ELF-1 (cell line): Measurements from ENCODE around the gene ABCC6.
A peak's percentile ranks its signal among the peaks of the same experiment; 100 is the strongest.
"Not testable (repeated sequence)": the region's sequence is repeated elsewhere in the genome, so short reads cannot be mapped to it uniquely, and the experiment has no call there.

Experiments
- DNase-seq: peaks from one replicate; pipeline ENCODE4 v3.0.0-alpha.2; 2016; ENCODE audit warnings: low read depth, low spot score

ABCC6 gene

DNA sequence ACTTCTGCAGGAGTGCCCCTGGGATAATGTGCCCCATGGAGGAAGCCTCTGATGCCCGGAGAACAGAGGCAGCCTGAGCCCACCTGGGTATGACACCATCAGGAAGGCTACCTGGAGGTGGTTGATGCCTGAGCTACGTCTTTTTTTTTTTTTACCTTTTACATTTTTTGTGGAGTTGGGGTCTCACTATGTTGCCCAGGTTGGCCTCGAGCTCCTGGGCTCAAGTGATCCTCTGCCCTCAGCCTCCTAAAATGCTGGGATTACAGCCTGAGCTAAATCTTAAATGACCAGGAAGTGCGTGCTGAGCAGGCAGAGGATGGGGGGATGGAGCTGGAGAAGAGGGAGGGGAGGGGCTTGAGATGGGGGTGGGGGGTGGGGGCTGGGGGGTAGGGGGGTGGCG is 32.7 kb downstream of the ABCC6 start:
- DNase-seq, result no peak

DNA sequence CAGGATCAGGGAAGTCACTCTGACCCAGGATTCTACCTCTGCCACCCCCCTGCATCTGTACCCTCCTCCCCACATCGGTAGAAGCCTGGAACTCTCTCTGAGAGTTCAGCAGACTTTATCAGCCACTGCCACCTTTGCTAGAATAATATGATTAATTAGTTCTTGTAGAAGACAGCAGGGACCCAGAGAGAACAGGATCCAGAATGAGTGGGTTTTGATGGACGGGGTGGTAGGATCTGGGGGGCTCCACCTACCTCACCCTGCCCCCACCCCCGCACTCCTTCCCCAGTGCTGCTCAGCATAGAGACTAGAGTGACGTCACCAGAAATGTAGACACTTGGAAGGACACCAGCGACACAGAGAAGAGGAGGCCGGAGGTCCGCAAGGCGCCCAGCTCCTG is 33.5 kb downstream of the ABCC6 start:
- no peak for DNase-seq

DNA sequence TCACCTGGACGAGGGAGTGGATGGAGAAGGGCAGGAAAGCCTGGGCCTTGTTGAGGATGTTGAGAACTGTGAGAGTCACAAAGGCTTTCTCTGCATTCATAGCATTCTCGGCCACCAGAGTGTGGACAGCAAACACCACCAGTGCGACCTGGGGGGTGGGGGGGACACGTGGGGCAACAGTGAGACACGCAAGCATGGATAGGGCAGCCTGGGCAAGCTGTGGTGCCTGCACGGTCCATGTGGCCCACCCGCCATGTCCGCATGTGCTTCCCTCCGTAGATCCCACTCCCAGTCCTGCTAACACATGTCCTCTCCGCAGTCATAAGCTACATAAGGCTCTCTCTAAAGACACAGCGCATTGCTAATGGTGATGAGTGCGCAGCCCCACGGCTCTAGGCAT is 34.5 kb downstream of the ABCC6 start:
- DNase-seq, result no peak

DNA sequence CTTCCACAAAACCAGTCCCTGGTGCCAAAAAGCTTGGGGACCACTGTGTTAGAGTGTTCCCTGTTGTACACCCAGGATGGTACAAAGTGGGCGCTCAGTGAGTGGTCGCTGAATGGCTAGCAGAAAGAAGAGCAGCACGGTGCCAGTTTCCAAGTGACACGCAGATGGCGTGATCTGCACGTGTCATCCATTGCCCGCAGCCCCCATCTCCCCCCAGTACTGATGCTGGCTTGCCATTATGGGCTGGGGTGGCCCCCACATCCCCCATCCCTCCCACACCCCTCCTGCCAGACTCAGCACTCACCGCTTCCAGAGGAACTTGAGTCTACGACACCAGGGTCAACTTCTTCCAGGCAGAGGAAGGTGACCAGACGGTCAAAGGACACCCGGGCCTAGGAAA is 36.5 kb downstream of the ABCC6 start:
- DNase-seq, result no peak

DNA sequence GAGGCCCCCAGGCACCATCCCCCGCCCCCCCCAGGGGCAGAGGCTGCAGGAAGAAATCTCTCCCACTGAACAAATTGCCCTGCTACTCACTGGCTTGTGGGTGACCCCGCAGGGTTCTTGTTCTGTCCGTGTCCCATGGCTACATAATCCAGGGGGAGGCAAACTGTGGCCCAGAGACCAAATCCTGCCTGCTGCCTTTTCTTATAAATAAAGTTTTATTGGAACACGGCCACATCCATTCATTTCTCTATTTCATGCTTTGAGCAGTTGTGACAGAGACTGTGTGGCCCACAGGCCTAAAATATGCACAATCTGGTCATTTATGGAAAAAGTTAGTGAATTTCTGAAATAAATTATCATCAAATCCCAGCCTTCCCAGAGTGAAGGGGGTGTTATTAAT is 38.2 kb downstream of the ABCC6 start:
- DNase-seq, result no peak

DNA sequence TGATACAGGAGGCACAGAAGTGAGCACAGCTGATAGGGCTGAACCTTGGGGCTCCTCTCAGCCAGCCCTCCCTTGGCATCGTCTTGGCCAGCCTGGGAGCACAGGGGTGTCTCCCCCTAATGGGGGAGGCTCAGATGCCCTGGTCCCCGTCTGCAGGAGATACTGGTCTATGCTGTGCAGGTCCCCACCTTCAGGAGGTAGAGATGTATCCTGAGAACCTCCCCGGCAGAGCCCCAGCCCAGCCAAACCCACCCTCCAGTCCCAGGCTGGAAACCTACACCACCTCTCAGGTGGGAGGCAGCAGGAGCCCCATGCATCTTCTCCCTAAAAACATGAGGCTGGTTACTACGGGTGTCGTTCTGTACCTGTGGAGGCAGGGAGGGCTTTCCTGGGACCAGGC is 38.7 kb downstream of the ABCC6 start:
- no peak for DNase-seq

DNA sequence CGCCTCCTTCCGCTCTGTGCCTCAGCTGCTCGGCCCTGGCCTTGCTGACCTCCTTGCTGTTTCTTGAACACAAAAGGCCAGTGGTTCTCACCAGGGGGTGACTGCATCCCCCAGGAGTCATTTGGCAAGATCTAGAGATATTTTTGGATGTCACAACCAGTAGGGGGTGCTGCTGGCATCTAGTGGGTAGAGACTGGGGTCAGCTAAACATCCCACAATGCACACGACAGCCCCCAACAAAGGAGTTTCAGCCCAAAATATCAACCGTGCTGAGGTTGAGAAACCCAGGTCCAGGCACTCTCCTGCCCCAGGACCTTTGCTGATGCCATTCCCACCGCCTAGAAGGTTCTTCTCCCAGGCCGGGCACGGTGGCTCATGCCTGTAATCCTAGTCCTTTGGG is 39.7 kb downstream of the ABCC6 start:
- peak; percentile 40 for DNase-seq

DNA sequence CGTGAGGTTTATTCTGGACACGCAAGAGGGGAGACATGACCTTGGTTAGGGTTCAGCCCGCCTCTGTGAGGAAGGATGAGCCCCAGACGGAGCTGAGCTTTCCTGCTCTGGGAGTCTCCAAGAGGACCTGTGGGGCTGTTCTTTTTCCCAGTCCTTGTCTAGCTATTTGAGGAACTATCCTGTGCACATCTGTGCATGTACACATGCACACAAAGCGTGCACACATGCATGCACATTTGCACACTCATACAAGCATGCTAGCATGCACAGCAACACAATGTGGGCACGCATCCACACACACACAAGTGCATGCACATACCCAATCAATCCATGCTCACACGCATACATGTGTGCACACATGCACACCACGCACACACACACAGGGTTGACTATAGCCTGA is 40.4 kb downstream of the ABCC6 start:
- no peak for DNase-seq

DNA sequence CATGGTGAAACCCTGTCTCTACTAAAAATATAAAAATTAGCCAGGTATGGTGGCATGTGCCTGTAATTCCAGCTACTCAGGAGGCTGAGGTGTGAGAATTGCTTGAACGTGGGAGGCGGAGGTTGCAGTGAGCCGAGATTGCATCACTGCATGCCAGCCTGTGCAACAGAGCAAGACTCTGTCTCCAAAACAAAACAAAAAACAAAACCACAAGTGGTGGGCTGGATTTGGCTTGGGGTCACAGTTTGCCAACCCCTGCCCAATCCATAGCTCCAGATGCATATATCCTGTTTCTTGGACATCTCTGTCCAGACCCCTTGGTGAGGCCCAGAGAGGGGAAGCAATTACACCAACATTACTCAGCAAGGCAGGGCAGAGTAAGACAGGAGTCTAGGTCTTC is 41.5 kb downstream of the ABCC6 start:
- DNase-seq, result not testable (repeated sequence)

DNA sequence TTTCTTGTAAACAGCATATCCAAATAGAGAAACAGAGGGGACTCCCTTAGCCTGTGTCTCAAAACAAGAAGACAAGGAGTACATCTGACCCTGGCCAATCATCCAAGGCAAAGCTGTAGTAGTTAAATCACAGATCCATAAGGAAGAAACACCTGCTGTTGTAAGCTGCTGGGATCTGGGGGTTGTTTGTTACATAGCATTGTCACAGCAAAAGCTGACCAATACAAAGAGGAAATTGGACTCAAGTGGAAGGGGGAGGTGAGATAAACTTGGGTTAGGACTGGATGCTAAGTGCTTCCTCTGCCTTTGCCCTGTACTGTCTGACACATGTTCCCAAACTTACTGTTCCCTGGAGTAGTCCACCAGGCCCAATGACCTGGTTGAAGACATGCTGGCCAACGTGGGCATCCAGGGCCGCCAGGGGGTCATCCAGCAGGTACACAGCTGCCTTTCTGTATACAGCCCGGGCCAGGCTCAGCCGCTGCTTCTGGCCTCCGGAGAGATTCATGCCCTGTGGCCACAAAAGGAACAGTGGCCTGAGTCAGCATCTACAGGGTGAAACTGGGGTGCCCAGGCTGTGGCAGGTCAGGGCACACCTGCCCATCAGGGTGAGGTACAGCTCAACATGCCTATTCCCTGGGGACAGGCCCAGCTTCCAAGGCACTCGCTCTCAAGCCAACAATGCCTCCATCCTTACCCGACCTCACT is 44.7 kb downstream of the ABCC6 start:
- no peak for DNase-seq

DNA sequence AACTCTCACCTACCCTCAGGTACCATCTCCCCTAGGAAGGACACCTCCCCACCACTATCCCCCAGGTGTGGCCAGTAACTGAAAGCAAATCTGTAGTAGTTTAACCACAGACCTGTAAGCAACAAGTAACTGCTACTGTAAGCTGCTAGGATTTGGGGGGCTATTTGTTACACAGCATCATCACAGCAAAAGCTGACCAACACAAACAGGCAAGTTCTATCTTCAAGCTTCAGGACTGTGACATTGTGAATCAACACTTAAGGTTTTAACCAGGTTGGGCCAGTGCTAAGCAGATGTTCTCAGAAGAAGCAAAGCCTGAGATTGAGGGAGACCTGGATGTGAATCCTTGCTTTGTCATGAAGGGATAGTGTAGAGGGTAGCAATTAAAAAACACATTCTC is 47.0 kb downstream of the ABCC6 start:
- DNase-seq, result no peak

DNA sequence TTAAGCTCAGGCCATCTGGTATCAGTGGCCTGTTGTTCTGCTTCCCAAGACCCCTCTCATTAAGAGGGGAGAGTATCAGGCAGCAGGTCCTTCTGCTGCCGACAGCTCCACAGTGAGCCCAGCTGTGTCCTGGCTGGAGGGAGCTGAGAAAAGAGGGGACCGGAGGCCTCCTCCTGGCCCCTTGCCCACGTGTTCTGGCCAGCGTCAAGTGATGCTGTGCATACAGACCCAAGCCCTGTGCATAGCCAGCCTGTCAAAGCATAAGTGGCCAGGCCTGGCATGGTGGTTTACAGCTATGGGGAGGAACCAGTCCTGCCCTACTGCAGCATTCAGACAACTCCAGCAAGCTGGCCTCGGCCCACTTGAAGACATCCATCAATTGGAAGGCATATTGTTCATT is 48.0 kb downstream of the ABCC6 start:
- DNase-seq, result no peak

DNA sequence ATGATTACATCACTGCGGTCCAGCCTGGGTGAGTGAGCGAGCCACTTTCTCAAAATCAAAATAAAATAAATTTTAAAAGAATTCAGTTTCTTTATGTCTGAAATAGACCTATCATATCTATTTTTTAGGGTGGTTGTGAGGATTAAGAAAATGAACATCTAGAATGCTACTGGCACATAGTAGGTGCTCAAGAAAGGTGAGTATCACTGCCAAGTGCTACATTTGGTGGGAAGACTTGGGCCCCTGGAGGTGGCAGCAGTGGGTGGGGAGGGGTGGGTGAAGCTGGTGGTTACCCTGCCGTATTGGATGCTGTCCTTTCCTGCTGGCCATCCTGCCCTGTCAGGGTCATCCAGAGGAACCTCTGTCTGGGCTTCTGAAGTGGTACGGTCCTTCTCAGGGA is 50.3 kb downstream of the ABCC6 start:
- no peak for DNase-seq

DNA sequence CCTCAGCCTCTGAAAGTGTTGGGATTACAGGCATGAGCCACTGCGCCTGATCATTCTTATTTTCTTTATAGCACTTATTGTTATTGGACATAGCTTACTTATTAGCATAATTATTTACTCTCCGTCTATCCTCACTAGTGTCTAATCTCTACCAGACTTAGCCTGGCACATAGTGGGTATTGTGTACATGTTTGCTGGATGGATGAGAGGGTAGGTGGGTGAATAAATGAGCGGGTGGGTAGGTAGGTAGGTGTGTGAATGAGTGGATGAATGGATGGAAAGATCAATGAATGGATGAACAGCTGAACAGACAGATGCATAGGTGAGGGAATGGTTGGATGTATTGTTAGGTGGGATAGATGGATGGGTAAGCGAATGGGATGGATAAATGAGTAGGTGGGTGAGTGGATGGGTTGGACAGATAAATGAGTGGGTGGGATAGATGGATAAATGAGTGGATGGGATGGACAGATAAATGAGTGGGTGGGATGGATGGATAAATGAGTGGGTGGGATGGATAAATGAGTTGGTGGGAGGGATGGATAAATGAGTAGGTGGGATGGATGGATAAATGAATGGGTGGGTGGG is 51.9 kb downstream of the ABCC6 start:
- no peak for DNase-seq

DNA sequence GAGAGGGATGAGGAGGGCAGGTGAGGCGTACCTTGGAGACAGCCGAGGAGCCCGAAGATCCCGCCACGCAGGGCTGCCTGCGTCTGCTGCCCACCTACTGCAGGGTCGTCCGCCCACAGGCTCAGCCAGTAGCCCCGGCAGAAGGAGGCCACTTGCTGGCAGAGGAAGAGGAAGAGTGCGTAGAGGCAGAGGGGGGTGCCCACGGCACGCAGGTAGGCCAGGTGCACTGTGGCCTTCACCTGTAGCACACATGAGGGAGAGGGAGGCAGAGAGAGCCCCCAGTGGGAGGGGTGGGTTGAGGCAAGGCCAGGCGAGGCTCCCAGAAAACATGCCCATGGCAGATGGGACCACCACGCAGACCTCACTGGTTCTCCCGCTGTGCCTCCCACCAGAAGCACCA is 53.7 kb downstream of the ABCC6 start:
- no peak for DNase-seq

DNA sequence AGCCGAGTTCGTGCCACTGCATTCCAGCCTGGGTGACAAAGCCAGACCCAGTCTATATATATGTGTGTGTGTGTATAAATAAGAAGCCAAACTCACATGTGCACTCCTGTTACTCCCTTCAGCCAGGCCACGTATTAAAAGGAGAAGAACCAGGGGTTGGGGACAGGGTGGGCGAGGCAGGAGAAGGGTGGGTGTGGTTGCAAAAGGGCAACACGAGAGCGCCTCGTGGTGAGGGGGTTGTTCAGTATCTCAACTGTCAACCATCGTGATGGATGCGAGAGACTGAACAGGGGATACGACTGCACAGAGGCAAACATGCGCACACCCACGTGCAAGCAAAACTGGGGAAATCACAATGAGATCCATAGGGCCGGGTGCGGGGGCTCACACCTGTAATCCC is 54.9 kb downstream of the ABCC6 start:
- DNase-seq, result no peak

DNA sequence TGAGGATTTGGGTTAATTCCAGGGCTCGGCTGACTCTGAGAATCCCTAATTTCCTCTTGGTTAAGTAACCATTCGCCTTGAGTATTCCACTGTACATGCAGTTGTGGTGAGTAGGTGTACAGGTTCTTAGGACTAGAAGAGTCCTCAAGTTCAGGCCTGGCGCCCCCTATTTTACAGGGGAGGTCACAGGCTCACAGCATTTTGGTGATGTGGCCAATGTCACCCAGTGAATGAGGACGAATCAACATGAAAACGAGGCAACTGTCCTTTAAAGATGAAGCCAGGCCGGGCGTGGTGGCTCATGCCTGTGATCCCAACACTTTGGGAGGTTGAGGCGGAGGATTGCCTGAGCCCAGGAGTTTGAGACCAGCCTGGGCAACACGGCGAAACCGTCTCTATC is 55.4 kb downstream of the ABCC6 start:
- DNase-seq, result no peak

DNA sequence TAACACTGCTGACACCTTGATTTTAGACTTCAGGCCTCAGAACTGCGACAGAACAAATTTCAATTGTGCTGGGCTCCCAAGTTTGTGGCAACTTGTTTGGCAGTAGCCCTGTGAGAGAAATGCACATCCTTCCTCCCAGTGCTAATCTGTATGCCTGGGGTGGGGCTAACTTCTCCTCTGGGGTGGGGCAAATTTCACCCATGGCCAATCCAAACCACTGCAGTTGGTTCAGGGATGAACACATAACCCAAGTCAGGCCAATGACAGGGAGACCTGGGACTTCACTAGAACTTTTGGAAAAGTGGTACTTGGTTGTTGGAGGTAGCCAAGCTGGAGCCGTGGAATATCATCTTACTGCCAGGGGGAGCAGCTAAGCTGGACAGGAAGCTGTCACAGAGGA is 56.3 kb downstream of the ABCC6 start:
- no peak for DNase-seq

DNA sequence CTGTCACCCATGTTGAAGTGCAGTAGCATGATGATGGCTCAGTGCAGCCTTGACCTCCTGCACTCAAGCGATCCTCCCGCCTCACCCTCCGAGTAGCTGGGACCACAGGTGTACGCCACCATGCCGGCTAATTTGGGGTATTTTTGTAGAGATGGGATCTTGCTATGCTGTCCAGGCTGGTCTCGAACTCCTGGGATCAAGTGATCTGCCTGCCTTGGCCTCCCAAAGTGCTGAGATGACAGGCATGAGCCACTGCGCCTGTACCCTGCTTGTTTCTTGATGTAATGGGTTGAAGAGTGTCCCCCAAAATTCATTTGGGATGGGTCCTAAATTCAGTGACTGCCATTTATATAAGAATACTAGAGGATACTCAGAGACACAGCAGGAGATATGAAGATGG is 57.2 kb downstream of the ABCC6 start:
- DNase-seq, result no peak

DNA sequence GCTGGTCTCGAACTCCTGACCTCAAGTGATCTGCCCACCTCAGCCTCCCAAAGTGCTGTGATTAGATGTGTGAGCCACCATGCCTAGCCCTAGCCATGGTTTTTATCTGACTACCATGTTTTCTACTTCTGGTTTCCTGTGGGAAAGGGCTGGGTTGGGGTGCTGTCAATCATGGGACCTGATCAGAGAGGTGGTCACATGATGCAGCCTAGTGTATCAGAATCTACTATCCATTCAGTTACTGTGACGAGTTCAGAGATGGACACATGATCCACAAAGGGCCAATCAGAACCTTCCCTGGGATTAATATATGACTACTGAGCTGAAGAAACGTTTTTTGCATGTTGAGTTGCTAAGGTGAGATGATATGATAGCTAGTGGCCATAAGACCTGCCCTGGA is 59.1 kb downstream of the ABCC6 start:
- no peak for DNase-seq

DNA sequence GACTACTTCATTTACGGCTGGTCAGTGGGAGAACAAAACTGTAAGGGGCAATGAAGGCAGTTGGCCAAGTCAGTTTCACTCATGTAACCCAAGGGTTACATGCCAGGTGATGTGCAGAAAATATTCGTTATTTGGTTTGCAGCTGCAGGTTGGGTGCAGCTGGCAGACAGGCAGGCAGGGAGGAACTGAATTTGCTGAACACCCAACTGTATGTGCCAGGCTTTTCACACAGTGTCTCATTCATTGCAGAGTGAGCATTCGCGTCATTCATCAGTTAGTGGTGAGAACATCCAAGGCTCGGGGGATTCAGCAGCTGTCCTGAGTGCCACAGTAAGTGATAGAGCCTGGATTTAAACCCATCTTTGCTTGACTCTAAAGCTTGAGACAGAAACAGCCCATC is 59.7 kb downstream of the ABCC6 start:
- no peak for DNase-seq

DNA sequence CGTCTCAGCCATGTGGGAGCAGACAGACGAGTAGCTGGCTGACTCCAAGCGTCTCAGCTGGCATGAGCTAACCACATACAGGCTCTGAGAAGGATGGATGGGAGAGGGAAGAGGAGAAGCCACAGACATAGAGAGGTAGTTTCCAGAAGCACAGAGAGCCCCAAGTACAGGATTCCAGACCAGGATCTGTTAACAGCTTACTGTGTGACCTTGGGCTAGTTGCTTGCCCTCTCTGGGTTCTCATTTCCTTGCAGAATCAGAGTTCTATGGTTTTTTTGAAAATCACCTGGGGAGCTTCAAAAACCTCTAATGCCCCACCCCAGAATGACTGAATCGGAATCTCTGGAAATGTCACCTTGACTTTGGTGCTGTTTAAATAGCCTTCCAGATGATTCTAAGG is 60.2 kb downstream of the ABCC6 start:
- no peak for DNase-seq

DNA sequence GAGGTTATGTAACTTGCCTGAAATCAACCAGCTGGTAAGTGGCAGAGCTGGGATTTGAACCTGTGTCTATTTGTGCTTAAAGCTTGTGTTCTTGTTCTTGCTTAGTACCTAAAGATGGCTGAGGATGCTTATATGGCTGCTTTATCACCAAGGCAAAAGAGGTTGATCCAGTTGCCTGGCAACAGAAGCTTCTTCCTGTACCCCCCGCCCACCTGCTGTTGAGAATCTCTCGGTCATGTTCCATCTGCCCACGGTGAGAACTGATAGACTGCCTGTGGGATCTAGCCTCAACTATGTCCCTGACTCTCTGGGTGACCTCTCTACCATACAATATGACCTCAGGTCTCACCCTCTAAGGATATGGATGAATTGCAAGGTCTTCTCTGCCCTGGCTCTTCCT is 60.7 kb downstream of the ABCC6 start:
- DNase-seq, result no peak

DNA sequence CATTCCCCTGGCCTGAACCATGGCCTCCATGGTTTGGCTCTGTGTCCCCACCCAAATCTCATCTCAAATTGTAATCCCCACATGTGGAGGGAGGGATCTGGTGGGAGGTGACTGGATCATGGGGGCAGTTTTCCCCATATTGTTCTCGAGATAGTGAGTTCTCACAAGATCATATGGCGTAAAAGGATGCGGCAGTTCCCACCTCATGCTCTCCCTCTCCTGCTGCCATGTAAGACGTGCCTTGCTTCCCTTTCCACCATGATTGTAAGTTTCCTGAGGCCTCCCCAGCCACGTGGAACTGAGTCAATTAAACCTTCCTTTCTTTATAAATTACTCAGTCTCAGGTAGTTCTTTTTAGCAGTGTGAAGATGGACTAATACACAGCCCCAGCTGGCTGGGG is 61.5 kb downstream of the ABCC6 start:
- DNase-seq, result not testable (repeated sequence)
